K562 (cell line): ENCODE data around the gene ZNF143. TPM values are rescaled to one million over a fixed set of nuclear protein-coding genes. Genes with fewer than 3 reads are reported as not detected.

Experiments
- BRD9 ChIP-seq: fragments of 450-650 bp; IDR thresholded peaks from 2 replicates; pipeline ENCODE4 v1.6.1; 2018; ENCODE audit warnings: low read depth; ENCODE audit not compliant: partially characterized antibody
- CEBPB ChIP-seq: fragments of 450-650 bp; IDR thresholded peaks from 2 replicates; pipeline ENCODE4 v1.6.1; 2016; ENCODE audit warnings: missing genetic modification characterization, missing compliant biosample characterization
- ELF4 ChIP-seq: fragments of 450-650 bp; formaldehyde crosslinking; IDR thresholded peaks from 2 replicates; pipeline ENCODE4 v1.4.0; 2022; ENCODE audit warnings: missing genetic modification characterization
- FUS ChIP-seq: fragments of 200-400 bp; formaldehyde crosslinking; optimal IDR thresholded peaks from 2 replicates; pipeline ENCODE3; 2017; ENCODE audit warnings: low read depth, low read length
- PCBP2 ChIP-seq: fragments of 200-400 bp; formaldehyde crosslinking; IDR thresholded peaks from 2 replicates; pipeline ENCODE4 v1.6.1; 2018; ENCODE audit warnings: low read length, low read depth, mild to moderate bottlenecking, moderate library complexity; ENCODE audit not compliant: poor library complexity, severe bottlenecking
- PTBP1 ChIP-seq: fragments of 200-400 bp; formaldehyde crosslinking; IDR thresholded peaks from 2 replicates; pipeline ENCODE4 v1.6.1; 2017; ENCODE audit warnings: low read depth, low read length
- SIX5 ChIP-seq, 2 experiments: IDR thresholded peaks; 2 replicates each; pipeline ENCODE4 v1.6.1; 2011; ENCODE audit warnings: low read length in 2 of 2, borderline replicate concordance in 1 of 2, low read depth in 1 of 2, mild to moderate bottlenecking in 1 of 2, moderate library complexity in 1 of 2; ENCODE audit not compliant: insufficient read depth in 1 of 2
- SOX6 ChIP-seq: fragments of 450-650 bp; IDR thresholded peaks from 2 replicates; pipeline ENCODE4 v1.6.1; 2014; ENCODE audit warnings: mild to moderate bottlenecking
- SREBF2 ChIP-seq: sonication (generic); formaldehyde crosslinking; IDR thresholded peaks from 2 replicates; pipeline ENCODE4 v1.4.0; 2020; ENCODE audit warnings: mild to moderate bottlenecking, missing genetic modification reagents
- ZNF140 ChIP-seq: fragments of 250-450 bp; sonication (Bioruptor Pico); IDR thresholded peaks from 2 replicates; pipeline ENCODE4 v1.8.0; 2021; ENCODE audit warnings: moderate library complexity, mild to moderate bottlenecking, inconsistent platforms
- ZNF431 ChIP-seq: sonication (generic); formaldehyde crosslinking; IDR thresholded peaks from 2 replicates; pipeline ENCODE4 v1.8.0; 2022; ENCODE audit warnings: mild to moderate bottlenecking, missing genetic modification reagents
- polyA plus RNA-seq, 8 experiments: library from polyadenylated mRNA; depleted of rRNA in 4 of 8; stranded (reverse) in 5 of 8; unstranded in 3 of 8; fragments of >200 nt; fragmentation: Nextera tagmentation in 2 of 8; fragmentation: Illumina TruSeq in 1 of 8; extraction: Ambion mirVana in 2 of 8; extraction: Trizol in 1 of 8; gene quantifications; 2 replicates each; pipeline versions ENCODE4 v1.2.1 to v1.2.3, GENCODE V29; 2011 to 2014; ENCODE audit warnings: inconsistent platforms in 1 of 8, missing spikeins in 1 of 8
- total RNA-seq, 7 experiments: library from RNA; depleted of rRNA in 6 of 7; stranded (reverse); fragments of >200 nt in 6 of 7; fragmentation: Illumina TruSeq in 2 of 7; extraction: Trizol in 2 of 7; gene quantifications; 2 replicates each; pipeline versions ENCODE4 v1.2.1 to v1.2.3, GENCODE V29; 2011 to 2021; ENCODE audit warnings: low replicate concordance in 1 of 7
- TF ChIP-seq, protein P1 (sequence below), 2 experiments: fragments of 150-350 bp in 1 of 2; IDR thresholded peaks; 2 replicates each; pipeline ENCODE4 v1.6.1; 2012 to 2016; ENCODE audit warnings: low read depth in 2 of 2, low read length in 2 of 2, mild to moderate bottlenecking in 1 of 2, moderate library complexity in 1 of 2
- TF ChIP-seq, protein P2 (sequence below): fragments of 450-650 bp; formaldehyde crosslinking; IDR thresholded peaks from 2 replicates; pipeline ENCODE4 v1.4.0; 2022; ENCODE audit warnings: missing genetic modification characterization
- TF ChIP-seq, protein P3 (sequence below): fragments of 250-450 bp; sonication (Bioruptor Pico); IDR thresholded peaks from 2 replicates; pipeline ENCODE4 v1.5.0; 2021; ENCODE audit warnings: mild to moderate bottlenecking, borderline replicate concordance
- TF ChIP-seq, protein P4 (sequence below): fragments of 250-450 bp; sonication (Bioruptor Pico); IDR thresholded peaks from 2 replicates; pipeline ENCODE4 v1.4.0; 2020; ENCODE audit warnings: borderline replicate concordance
- TF ChIP-seq, protein P5 (sequence below): fragments of 200-800 bp; sonication (Bioruptor generic); IDR thresholded peaks from 2 replicates; pipeline ENCODE4 v1.6.1; 2017; ENCODE audit warnings: missing genetic modification characterization, missing compliant biosample characterization

Gene ZNF143
- total and polyA plus RNA-seq, 9 of the 15 experiments (the other 6 are each of a cell fraction or from before 2014, with no cell fraction given) = 18.4 to 58.5 (median 27.1) TPM

DNA sequence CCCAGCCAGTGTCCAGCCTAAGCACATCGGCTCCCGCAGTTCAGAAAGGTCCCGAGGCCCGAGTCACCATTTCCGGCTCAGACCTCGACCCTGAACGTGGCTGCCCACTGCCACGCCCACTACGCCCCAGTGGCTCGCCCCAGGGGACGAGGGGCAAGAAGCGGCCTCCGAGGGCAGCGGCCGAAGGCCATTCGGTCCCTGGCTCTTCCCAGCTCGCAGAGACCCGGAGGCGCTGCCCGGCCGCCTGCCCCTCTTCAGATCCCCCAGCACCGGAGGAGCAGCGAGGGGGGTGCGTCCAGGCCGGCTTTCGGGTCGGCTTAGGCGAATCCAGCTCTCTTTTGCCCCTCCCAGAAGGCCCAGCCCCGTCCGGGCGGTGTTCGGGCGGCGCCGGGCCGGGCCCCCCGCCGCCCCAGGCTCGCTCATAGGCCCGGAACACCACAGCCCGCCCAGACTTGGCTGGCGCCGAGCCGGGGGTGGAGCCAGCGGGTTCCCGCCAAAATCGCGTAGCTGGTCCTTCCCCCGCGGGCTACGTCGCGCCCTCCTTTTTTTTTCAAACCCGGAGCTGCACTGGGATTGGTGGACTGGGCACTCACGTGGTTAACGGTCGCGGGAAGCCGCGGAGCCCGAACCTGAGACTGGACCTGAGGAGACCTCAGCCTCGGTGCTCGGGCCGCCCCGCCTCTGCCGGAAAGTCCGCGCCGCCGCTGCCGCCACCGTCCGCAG is 112.4 kb downstream of the ZNF143 start, which contains the start of gene WEE1 (continued):
- TF ChIP-seq, protein P1, sequence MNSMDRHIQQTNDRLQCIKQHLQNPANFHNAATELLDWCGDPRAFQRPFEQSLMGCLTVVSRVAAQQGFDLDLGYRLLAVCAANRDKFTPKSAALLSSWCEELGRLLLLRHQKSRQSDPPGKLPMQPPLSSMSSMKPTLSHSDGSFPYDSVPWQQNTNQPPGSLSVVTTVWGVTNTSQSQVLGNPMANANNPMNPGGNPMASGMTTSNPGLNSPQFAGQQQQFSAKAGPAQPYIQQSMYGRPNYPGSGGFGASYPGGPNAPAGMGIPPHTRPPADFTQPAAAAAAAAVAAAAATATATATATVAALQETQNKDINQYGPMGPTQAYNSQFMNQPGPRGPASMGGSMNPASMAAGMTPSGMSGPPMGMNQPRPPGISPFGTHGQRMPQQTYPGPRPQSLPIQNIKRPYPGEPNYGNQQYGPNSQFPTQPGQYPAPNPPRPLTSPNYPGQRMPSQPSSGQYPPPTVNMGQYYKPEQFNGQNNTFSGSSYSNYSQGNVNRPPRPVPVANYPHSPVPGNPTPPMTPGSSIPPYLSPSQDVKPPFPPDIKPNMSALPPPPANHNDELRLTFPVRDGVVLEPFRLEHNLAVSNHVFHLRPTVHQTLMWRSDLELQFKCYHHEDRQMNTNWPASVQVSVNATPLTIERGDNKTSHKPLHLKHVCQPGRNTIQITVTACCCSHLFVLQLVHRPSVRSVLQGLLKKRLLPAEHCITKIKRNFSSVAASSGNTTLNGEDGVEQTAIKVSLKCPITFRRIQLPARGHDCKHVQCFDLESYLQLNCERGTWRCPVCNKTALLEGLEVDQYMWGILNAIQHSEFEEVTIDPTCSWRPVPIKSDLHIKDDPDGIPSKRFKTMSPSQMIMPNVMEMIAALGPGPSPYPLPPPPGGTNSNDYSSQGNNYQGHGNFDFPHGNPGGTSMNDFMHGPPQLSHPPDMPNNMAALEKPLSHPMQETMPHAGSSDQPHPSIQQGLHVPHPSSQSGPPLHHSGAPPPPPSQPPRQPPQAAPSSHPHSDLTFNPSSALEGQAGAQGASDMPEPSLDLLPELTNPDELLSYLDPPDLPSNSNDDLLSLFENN (IDR thresholded peaks at IDR 0.05; ENCODE audit: low read depth in 2 of 2, low read length in 2 of 2) = 0 out of 4 replicates have a peak, but pooled peaks of 1 of the 2 experiments have one; percentile 28
- TF ChIP-seq PCBP2 (no peak), SREBF2 (CRISPR knock-in tag) (no peak), SOX6 (peak; percentile 49; the same call in 1 of the 2 replicates), CEBPB (no peak), FUS (no peak), SIX5 (IDR thresholded peaks at IDR 0.05; ENCODE audit: borderline replicate concordance in 1 of 2, insufficient read depth in 1 of 2, low read depth in 1 of 2, low read length in 2 of 2) (no peak), BRD9 (peak; percentile 38), PTBP1 (no peak), ZNF431 (CRISPR knock-in tag) (0 out of 2 replicates have a peak, but pooled peaks have one; percentile 7), ELF4 (CRISPR knock-in tag) (no peak), ZNF140 (no peak)
- TF ChIP-seq, protein P2, sequence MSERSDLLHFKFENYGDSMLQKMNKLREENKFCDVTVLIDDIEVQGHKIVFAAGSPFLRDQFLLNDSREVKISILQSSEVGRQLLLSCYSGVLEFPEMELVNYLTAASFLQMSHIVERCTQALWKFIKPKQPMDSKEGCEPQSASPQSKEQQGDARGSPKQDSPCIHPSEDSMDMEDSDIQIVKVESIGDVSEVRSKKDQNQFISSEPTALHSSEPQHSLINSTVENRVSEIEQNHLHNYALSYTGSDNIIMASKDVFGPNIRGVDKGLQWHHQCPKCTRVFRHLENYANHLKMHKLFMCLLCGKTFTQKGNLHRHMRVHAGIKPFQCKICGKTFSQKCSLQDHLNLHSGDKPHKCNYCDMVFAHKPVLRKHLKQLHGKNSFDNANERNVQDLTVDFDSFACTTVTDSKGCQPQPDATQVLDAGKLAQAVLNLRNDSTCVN (CRISPR knock-in tag) = no peak; the same call in 1 of the 2 replicates
- TF ChIP-seq, protein P3, sequence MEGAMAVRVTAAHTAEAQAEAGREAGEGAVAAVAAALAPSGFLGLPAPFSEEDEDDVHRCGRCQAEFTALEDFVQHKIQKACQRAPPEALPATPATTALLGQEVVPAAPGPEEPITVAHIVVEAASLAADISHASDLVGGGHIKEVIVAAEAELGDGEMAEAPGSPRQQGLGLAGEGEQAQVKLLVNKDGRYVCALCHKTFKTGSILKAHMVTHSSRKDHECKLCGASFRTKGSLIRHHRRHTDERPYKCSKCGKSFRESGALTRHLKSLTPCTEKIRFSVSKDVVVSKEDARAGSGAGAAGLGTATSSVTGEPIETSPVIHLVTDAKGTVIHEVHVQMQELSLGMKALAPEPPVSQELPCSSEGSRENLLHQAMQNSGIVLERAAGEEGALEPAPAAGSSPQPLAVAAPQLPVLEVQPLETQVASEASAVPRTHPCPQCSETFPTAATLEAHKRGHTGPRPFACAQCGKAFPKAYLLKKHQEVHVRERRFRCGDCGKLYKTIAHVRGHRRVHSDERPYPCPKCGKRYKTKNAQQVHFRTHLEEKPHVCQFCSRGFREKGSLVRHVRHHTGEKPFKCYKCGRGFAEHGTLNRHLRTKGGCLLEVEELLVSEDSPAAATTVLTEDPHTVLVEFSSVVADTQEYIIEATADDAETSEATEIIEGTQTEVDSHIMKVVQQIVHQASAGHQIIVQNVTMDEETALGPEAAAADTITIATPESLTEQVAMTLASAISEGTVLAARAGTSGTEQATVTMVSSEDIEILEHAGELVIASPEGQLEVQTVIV = no peak
- TF ChIP-seq, protein P4, sequence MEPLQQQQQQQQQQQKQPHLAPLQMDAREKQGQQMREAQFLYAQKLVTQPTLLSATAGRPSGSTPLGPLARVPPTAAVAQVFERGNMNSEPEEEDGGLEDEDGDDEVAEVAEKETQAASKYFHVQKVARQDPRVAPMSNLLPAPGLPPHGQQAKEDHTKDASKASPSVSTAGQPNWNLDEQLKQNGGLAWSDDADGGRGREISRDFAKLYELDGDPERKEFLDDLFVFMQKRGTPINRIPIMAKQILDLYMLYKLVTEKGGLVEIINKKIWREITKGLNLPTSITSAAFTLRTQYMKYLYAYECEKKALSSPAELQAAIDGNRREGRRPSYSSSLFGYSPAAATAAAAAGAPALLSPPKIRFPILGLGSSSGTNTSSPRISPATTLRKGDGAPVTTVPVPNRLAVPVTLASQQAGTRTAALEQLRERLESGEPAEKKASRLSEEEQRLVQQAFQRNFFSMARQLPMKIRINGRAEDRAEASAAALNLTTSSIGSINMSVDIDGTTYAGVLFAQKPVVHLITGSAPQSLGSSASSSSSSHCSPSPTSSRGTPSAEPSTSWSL (CRISPR knock-in tag) = no peak
- TF ChIP-seq, protein P5, sequence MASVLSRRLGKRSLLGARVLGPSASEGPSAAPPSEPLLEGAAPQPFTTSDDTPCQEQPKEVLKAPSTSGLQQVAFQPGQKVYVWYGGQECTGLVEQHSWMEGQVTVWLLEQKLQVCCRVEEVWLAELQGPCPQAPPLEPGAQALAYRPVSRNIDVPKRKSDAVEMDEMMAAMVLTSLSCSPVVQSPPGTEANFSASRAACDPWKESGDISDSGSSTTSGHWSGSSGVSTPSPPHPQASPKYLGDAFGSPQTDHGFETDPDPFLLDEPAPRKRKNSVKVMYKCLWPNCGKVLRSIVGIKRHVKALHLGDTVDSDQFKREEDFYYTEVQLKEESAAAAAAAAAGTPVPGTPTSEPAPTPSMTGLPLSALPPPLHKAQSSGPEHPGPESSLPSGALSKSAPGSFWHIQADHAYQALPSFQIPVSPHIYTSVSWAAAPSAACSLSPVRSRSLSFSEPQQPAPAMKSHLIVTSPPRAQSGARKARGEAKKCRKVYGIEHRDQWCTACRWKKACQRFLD (CRISPR knock-in tag) = peak; percentile 24; the same call in 1 of the 2 replicates
